GM19239 (cell line): ENCODE data around the gene RAB11FIP3.

ENCODE experiments used
- DNase-seq: peaks from one replicate; pipeline ENCODE4 v3.0.0; 2011; ENCODE audit warnings: low spot score; ENCODE audit not compliant: insufficient read length
- FAIRE-seq: peaks from 2 replicates; lab custom pipeline; 2011; peaks lifted over from hg19 to GRCh38; lab: Jason Lieb, UNC

RAB11FIP3 gene

GRCh38 chr16:391885-392335 lies 33.5 kb upstream of the RAB11FIP3 start:
- FAIRE-seq (no peak), DNase-seq (no peak)

DNA sequence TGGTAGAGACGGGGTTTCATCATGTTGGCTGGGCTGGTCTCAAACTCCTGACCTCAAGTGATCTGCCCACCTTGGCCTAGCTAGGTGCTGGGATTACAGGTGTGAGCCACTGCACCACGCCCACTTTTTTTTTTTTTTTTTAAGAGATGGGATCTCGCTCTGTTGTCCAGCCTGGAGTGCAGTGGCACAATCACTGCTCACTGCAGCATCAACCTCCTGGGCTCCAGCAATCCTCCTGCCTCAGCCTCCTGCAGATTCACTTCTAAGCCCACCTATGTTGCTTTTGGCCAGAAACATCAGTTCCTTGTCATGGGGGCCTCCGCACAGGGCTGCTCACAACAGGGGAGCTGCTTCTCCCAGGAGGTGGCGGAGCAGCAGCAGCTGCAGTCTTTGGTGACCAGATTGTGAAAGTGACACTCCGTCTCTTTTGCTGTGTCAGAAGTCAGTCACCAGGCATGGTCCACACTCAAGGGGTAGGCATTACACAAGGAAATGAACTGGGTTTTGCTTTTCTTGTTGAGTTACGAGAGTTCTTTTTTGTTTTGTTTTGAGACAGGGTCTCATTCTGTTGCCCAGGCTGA lies 32.9 kb upstream of the RAB11FIP3 start:
- FAIRE-seq = peak; percentile 39
- DNase-seq = no peak

DNA sequence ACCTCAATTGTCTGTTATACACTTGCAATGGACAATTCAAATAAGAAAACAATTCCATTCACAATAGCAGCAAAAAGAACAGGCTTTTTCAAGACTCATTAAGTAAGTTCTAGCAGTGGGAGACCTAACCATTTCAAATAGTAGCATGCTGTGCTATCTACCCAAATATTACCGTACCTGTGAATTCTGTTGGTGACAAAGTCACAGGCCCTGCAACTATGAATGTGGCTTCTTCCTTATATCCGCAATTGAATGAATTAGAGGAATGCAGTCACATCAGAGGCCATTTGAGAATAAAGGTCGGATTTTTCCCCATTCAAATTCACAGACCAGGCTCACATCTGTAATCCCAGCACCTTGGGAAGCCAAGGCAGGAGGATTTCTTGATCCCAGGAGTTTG lies 29.2 kb upstream of the RAB11FIP3 start:
- FAIRE-seq (no peak), DNase-seq (no peak)

DNA sequence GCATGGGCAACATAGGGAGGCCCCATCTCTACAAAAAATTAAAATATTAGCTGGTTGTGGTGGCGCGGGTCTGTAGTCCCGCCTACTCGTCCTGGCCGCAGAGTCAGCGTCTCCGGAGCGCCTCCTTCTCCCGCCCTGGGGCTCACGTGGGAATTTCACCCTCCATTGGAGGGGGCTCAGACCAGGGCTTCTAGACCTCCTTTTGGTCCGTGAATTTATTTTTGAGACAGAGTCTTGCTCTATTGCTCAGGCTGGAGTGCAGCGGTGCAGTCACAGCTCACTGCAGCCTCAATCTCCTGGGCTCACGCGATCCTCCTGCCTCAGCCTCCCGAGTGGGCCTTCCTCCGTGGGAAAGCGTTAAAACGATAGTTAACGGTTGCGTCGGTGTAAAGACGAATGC lies 28.8 kb upstream of the RAB11FIP3 start:
- DNase-seq (peak; percentile 66), FAIRE-seq (peak; percentile 55)

GRCh38 chr16:397135-397661 lies 28.3 kb upstream of the RAB11FIP3 start, which contains the start of gene NME4:
TSS of gene NME4 (plus strand) at chr16:397199. CDS start at chr16:397223, 24 bp downstream.
- FAIRE-seq (no peak), DNase-seq (peak; percentile 54)

GRCh38 chr16:397736-398332 lies 27.6 kb upstream of the RAB11FIP3 start:
- no peak for DNase-seq
- no peak for FAIRE-seq

- FAIRE-seq = no peak
- DNase-seq = no peak
Measured at GRCh38 chr16:398561-399339, 26.7 kb upstream of the RAB11FIP3 start.

DNA sequence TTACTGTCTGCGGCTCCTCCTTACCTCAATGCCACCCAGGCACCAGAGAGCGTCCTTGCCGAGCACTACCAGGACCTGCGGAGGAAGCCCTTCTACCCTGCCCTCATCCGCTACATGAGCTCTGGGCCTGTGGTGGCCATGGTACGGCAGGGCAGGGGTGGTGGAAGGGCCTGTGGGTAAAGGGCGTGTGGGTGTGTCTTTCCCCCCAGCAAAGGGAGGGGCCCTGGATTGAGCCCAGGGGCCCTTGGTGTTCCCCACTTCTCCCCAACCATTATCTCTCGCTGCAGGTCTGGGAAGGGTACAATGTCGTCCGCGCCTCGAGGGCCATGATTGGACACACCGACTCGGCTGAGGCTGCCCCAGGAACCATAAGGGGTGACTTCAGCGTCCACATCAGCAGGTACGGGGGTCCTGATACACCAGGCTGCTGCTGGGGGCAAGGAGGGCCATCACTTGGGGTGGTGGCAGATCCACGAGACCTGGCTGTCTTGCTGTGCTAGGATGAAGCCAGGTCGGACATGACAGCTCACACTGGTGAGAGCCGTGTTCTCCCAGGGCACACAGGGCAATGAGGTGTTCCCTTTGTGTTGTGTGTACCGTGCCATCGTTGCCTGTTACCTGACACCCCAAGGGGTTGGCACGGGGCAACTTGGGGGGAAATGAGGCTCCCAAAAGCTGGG lies 26.0 kb upstream of the RAB11FIP3 start:
- no peak for FAIRE-seq
- DNase-seq = no peak

DNA sequence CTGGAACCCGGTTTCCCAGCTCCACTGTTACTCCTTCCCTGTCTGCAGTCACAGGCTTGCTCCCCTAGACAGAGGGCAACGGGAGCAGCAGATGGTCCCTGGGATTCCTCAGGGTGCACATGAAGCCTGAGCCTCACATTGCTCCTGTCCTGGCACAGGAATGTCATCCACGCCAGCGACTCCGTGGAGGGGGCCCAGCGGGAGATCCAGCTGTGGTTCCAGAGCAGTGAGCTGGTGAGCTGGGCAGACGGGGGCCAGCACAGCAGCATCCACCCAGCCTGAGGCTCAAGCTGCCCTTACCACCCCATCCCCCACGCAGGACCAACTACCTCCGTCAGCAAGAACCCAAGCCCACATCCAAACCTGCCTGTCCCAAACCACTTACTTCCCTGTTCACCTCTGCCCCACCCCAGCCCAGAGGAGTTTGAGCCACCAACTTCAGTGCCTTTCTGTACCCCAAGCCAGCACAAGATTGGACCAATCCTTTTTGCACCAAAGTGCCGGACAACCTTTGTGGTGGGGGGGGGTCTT lies 25.3 kb upstream of the RAB11FIP3 start:
- no peak for DNase-seq
- FAIRE-seq = no peak

- FAIRE-seq (no peak), DNase-seq (peak; percentile 96)
Measured at GRCh38 chr16:401468-402348, 23.7 kb upstream of the RAB11FIP3 start, which contains the start of gene DECR2. TSS of gene DECR2 (plus strand) at chr16:401885. CDS start at chr16:401964, 79 bp downstream.

DNA sequence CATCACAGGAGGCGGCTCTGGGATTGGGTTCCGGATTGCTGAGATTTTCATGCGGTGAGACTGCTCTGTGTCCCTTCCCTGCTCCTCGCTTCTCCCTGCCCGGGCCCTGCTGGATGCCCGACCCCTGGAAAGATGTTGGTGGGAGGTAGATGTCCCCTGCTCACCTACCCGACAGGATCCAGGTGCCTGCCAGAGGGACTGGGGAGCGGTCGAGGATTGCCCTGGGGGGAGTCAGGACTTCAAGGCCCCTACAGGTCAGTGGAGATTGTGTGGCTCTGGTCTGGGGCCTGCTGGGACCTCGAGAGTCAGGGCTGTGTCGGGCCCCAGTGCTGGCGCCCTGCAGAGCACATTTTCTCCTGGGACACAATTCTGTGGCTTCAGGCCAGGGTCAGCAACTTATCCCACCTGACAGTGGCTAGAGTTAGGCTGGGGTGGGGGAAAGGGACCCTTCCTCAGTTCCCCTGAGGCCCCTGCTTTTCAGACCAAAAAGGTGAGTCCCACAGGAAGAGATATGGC lies 20.4 kb upstream of the RAB11FIP3 start:
- no peak for DNase-seq
- no peak for FAIRE-seq

GRCh38 chr16:405548-406506 lies 19.6 kb upstream of the RAB11FIP3 start:
- no peak for DNase-seq
- no peak for FAIRE-seq

DNA sequence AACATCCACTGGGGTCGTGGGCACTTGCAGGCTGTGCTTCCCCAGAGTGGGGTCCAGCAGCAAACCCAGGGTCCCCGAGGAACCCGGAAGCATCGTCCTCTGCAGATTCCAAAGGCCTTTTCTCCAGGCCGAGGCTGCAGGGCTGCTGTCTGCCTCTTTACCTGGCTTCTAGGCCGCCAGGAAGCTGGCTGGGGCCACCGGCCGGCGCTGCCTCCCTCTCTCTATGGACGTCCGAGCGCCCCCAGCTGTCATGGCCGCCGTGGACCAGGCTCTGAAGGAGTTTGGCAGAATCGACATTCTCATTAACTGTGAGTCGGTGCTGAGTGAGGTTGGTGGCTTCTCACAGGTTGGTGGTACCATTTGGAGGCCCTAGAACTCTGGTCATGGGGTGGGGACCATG lies 18.2 kb upstream of the RAB11FIP3 start:
- DNase-seq = no peak
- no peak for FAIRE-seq

- DNase-seq (no peak), FAIRE-seq (no peak)
Measured at GRCh38 chr16:410516-411178, 14.8 kb upstream of the RAB11FIP3 start.

DNA sequence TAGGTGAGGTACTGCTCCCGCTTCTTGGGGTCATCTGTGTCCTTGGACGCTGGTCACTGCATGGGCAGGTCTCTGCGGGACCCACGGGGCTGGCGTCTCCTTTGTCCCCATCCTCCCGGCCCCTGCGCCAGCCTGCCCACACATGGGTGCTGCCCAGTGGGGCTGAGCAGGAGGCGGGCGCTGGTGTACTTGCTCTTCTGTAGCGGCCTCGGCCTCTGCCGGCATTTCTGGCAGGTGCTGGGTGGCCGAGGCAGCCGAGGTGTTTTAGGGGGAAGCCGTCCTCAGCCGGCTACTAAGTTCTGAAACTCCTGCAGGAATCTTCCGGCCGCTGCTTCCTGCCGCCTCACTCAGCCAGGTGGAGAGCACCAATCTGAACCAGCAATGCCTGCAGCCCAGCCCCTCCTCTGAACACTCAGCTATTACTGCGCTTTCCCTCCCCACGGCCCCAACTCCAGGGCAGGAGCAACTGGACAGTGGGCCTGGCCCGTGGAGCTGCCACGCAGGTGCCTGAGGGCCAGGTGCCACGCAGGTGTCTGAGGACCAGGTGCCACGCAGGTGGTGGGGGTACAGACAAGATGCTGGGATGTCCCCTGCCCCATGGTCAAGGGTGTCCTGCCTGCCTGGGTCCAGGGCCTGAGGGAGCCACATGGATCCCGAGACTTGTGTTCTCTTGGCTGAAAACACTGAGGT lies 13.7 kb upstream of the RAB11FIP3 start:
- FAIRE-seq (no peak), DNase-seq (no peak)

DNA sequence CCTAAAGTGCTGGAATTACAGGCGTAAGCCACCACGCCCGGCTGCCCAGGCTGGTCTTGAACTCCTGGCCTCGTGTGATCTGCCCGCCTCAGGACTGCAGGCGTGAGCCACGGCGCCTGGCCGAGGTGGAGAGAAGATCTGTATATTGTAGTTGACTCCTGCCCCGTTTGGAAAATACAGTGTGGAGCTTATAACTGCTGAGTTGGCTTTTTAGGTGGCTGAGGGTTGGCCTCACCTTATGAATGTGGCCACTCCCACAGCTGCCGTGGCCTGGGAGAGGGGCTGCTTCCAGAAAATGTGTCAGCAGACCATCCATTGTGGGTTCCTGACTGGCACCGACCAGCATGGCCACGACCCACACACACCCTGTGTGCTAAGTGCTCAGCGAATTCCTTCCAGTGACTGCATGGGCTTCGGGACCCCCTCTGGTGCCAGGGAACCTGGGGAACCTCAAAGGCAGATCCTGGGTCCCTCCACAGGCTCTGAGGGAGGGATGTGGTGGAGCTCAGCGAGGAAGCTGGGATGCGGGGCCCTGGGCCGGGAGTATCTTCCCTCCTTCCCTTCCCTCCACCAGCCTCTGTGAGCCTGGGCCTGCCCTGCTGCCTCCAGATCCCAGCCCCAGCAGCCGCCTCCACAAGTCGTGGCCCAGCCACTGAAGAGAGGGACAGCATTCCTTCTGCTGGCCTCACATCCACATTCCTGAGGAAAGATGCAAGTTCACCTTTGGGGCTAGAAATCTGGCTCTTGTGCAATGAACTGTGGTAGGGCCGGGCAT lies 10.9 kb upstream of the RAB11FIP3 start:
- FAIRE-seq (no peak), DNase-seq (no peak)
